AG20443 (cell line): Measurements from ENCODE around the gene PCBD2.

Source experiments
- DNase-seq: peaks from one replicate; pipeline ENCODE4 v3.0.0; 2012; ENCODE audit warnings: low spot score, mixed read lengths

PCBD2 gene

GRCh38 chr5:135007749-135008363 lies 102.9 kb downstream of the PCBD2 start:
- peak; percentile 4 for DNase-seq

- DNase-seq, result peak; percentile 5
These were observed 103.6 kb downstream of the PCBD2 start for GRCh38 chr5:135008556-135008955.

GRCh38 chr5:135008981-135009735 lies 104.2 kb downstream of the PCBD2 start:
- no peak for DNase-seq

- no peak for DNase-seq
These were observed 105.0 kb downstream of the PCBD2 start for GRCh38 chr5:135009736-135010501.

- no peak for DNase-seq
These were observed 105.8 kb downstream of the PCBD2 start for GRCh38 chr5:135010502-135011354.

- DNase-seq, result no peak
These were observed 106.6 kb downstream of the PCBD2 start for GRCh38 chr5:135011355-135012032.

- no peak for DNase-seq
These were observed 107.2 kb downstream of the PCBD2 start for GRCh38 chr5:135012033-135012588.
